Lung microvascular endothelial cell (primary cell): ENCODE results near the gene ZNF319. TPM values are rescaled to one million over a fixed set of nuclear protein-coding genes. Genes with fewer than 3 reads are reported as not detected.
"Not testable (repeated sequence)": the region's sequence is repeated elsewhere in the genome, so short reads cannot be mapped to it uniquely, and the experiment has no call there.

ENCODE experiments used
- DNase-seq, 2 donors: peaks; one replicate each; pipeline versions ENCODE4 v3.0.0 to v3.0.0-alpha.2; 2010; ENCODE audit warnings: low read depth in 2 of 2
- total RNA-seq: library from RNA; depleted of rRNA; stranded (reverse); fragments of >200 nt; gene quantifications from 2 replicates; pipeline ENCODE4 v1.2.1, GENCODE V29; 2014

The ZNF319 gene
- total RNA-seq, 1 donor from 2014 or later: 2.4 TPM

- no peak for DNase-seq
Measured at GRCh38 chr16:57979006-57979585, 21.4 kb downstream of the ZNF319 start.

- DNase-seq: not testable (repeated sequence)
Measured at GRCh38 chr16:57978070-57978465, 22.4 kb downstream of the ZNF319 start.

- DNase-seq: no peak
Measured at GRCh38 chr16:57977418-57978069, 22.9 kb downstream of the ZNF319 start.

- DNase-seq: no peak
Measured at GRCh38 chr16:57976331-57976796, 24.1 kb downstream of the ZNF319 start.

- peak in 1 of 2 donors; percentile 23 for DNase-seq
Measured at GRCh38 chr16:57972306-57972705, 28.2 kb downstream of the ZNF319 start.

- DNase-seq: no peak
Measured at GRCh38 chr16:57971848-57972247, 28.6 kb downstream of the ZNF319 start.

- no peak for DNase-seq
Measured at GRCh38 chr16:57970970-57971369, 29.5 kb downstream of the ZNF319 start, which contains the start of gene CNGB1. CNGB1 (minus strand) TSS chr16:57971128; CDS start chr16:57967286, 3,842 bp downstream.

- DNase-seq: no peak
Measured at GRCh38 chr16:57970319-57970718, 30.2 kb downstream of the ZNF319 start.

- DNase-seq: no peak
Measured at GRCh38 chr16:57969451-57970123, 30.9 kb downstream of the ZNF319 start.

GRCh38 chr16:57967916-57968315 is 32.6 kb downstream of the ZNF319 start:
- DNase-seq: no peak

- no peak for DNase-seq
Measured at GRCh38 chr16:57966986-57967385, 33.5 kb downstream of the ZNF319 start.

GRCh38 chr16:57966204-57966771 is 34.2 kb downstream of the ZNF319 start:
- no peak for DNase-seq

GRCh38 chr16:57964157-57964700 is 36.2 kb downstream of the ZNF319 start:
- DNase-seq: no peak

- DNase-seq: no peak
Measured at GRCh38 chr16:57962756-57963155, 37.7 kb downstream of the ZNF319 start.

- no peak for DNase-seq
Measured at GRCh38 chr16:57962046-57962445, 38.4 kb downstream of the ZNF319 start.

- no peak for DNase-seq
Measured at GRCh38 chr16:57961538-57961937, 38.9 kb downstream of the ZNF319 start.

- no peak for DNase-seq
Measured at GRCh38 chr16:57960826-57961472, 39.5 kb downstream of the ZNF319 start.

- no peak for DNase-seq
Measured at GRCh38 chr16:57960310-57960709, 40.2 kb downstream of the ZNF319 start.

- DNase-seq: no peak
Measured at GRCh38 chr16:57959804-57960203, 40.7 kb downstream of the ZNF319 start.

GRCh38 chr16:57959121-57959520 is 41.4 kb downstream of the ZNF319 start:
- DNase-seq: no peak

GRCh38 chr16:57958544-57958943 is 41.9 kb downstream of the ZNF319 start:
- no peak for DNase-seq
